ENCODE measurements around the gene INF2.
A peak's percentile ranks its signal among the peaks of the same experiment; 100 is the strongest.
"Not testable (repeated sequence)": the region's sequence is repeated elsewhere in the genome, so short reads cannot be mapped to it uniquely, and the experiment has no call there.

INF2 gene

GRCh38 chr14:104657563-104658324, 31.7 kb upstream of the INF2 start:
- no peak for DNase-seq

GRCh38 chr14:104658325-104658712, 31.1 kb upstream of the INF2 start:
- DNase-seq = no peak

- DNase-seq = no peak
Measured at GRCh38 chr14:104659146-104659545, 30.3 kb upstream of the INF2 start.

GRCh38 chr14:104659764-104660523, 29.5 kb upstream of the INF2 start:
- DNase-seq = no peak

GRCh38 chr14:104660597-104660996, 28.8 kb upstream of the INF2 start:
- DNase-seq = no peak

GRCh38 chr14:104661086-104661485, 28.3 kb upstream of the INF2 start:
- no peak for DNase-seq

GRCh38 chr14:104661528-104662157, 27.8 kb upstream of the INF2 start:
- not testable (repeated sequence) for DNase-seq

- DNase-seq = not testable (repeated sequence)
Measured at GRCh38 chr14:104662472-104662871, 26.9 kb upstream of the INF2 start.

GRCh38 chr14:104664107-104664506, 25.3 kb upstream of the INF2 start:
- DNase-seq = no peak

- no peak for DNase-seq
Measured at GRCh38 chr14:104664588-104664987, 24.8 kb upstream of the INF2 start.

- DNase-seq = no peak
Measured at GRCh38 chr14:104665114-104665656, 24.2 kb upstream of the INF2 start.

- DNase-seq = peak in 2 of 4 experiments; percentile 19 to 21
Measured at GRCh38 chr14:104665657-104666522, 23.5 kb upstream of the INF2 start.

GRCh38 chr14:104666523-104666895, 22.9 kb upstream of the INF2 start:
- not testable (repeated sequence) for DNase-seq

GRCh38 chr14:104666981-104667380, 22.4 kb upstream of the INF2 start:
- no peak for DNase-seq

- DNase-seq = no peak
Measured at GRCh38 chr14:104669697-104670096, 19.7 kb upstream of the INF2 start.

GRCh38 chr14:104671330-104671977, 18.0 kb upstream of the INF2 start:
- not testable (repeated sequence) for DNase-seq

GRCh38 chr14:104672119-104672518, 17.3 kb upstream of the INF2 start:
- DNase-seq = not testable (repeated sequence)

- DNase-seq = no peak
Measured at GRCh38 chr14:104673481-104673880, 15.9 kb upstream of the INF2 start.

GRCh38 chr14:104675447-104675846, 14.0 kb upstream of the INF2 start:
- no peak for DNase-seq

GRCh38 chr14:104676130-104676693, 13.2 kb upstream of the INF2 start:
- no peak for DNase-seq

GRCh38 chr14:104676694-104677511, 12.5 kb upstream of the INF2 start:
- DNase-seq = peak in 1 of 4 experiments; percentile 21

All from activated CD4-positive, CD25-positive, alpha-beta regulatory T cell (primary cell).